H9 (cell line): ENCODE results near the gene CNOT9. TPM values are rescaled to one million over a fixed set of nuclear protein-coding genes. Genes with fewer than 3 reads are reported as not detected.

ENCODE experiments used
- DNase-seq: peaks from one replicate; pipeline ENCODE4 v3.0.0-alpha.2; 2017
- H2AFZ ChIP-seq: one replicate; pipeline ENCODE4 v1.6.1; 2013; ENCODE audit warnings: mild to moderate bottlenecking, low read length, control low read depth, moderate library complexity
- H2AK5ac ChIP-seq: 2 replicates; pipeline ENCODE4 v1.6.1; 2013; ENCODE audit warnings: low read length, control low read depth, mixed read lengths; ENCODE audit not compliant: insufficient read length
- H2BK120ac ChIP-seq: one replicate; pipeline ENCODE4 v1.6.1; 2013; ENCODE audit warnings: low read depth, mild to moderate bottlenecking, low read length, control low read depth, inconsistent platforms; ENCODE audit not compliant: poor library complexity, severe bottlenecking
- H2BK12ac ChIP-seq: 2 replicates; pipeline ENCODE4 v1.6.1; 2013; ENCODE audit warnings: low read length, control low read depth, mixed read lengths, low read depth; ENCODE audit not compliant: insufficient read length
- H2BK15ac ChIP-seq: 2 replicates; pipeline ENCODE4 v1.6.1; 2013; ENCODE audit warnings: low read depth, low read length, control low read depth
- H2BK20ac ChIP-seq: one replicate; pipeline ENCODE4 v1.6.1; 2013; ENCODE audit warnings: low read depth, mild to moderate bottlenecking, low read length, control low read depth, inconsistent platforms; ENCODE audit not compliant: poor library complexity, severe bottlenecking
- H2BK5ac ChIP-seq: 2 replicates; pipeline ENCODE4 v1.6.1; 2013; ENCODE audit warnings: low read length, control low read depth, mixed read lengths; ENCODE audit not compliant: insufficient read length
- H3K14ac ChIP-seq: 2 replicates; pipeline ENCODE4 v1.6.1; 2013; ENCODE audit warnings: low read length, control low read depth; ENCODE audit not compliant: insufficient read depth
- H3K18ac ChIP-seq: 2 replicates; pipeline ENCODE4 v1.6.1; 2013; ENCODE audit warnings: low read depth, mild to moderate bottlenecking, mixed read lengths, low read length, control low read depth; ENCODE audit not compliant: insufficient read length
- H3K23ac ChIP-seq: 2 replicates; pipeline ENCODE4 v1.6.1; 2013; ENCODE audit warnings: low read length, control low read depth, mixed read lengths, low read depth; ENCODE audit not compliant: insufficient read length
- H3K23me2 ChIP-seq: 2 replicates; pipeline ENCODE4 v1.6.1; 2013; ENCODE audit warnings: low read depth, mild to moderate bottlenecking, mixed read lengths, low read length, control low read depth; ENCODE audit not compliant: insufficient read length, poor library complexity, severe bottlenecking
- H3K27ac ChIP-seq: 2 replicates; pipeline ENCODE4 v1.5.1; 2013; ENCODE audit warnings: low read length, control low read depth, mixed read lengths, low read depth; ENCODE audit not compliant: insufficient read length
- H3K27me3 ChIP-seq: 2 replicates; pipeline ENCODE4 v1.6.1; 2013; ENCODE audit warnings: low read length, control low read depth, inconsistent platforms; ENCODE audit not compliant: insufficient read depth
- H3K4ac ChIP-seq: 2 replicates; pipeline ENCODE4 v1.6.1; 2013; ENCODE audit warnings: low read depth, mild to moderate bottlenecking, control low read depth, inconsistent platforms, low read length, moderate library complexity
- H3K4me1 ChIP-seq: 2 replicates; pipeline ENCODE4 v1.6.1; 2013; ENCODE audit warnings: low read length, control low read depth, inconsistent platforms; ENCODE audit not compliant: insufficient read depth
- H3K4me2 ChIP-seq: 2 replicates; pipeline ENCODE4 v1.6.1; 2013; ENCODE audit warnings: low read length, control low read depth, mixed read lengths; ENCODE audit not compliant: insufficient read length, insufficient read depth
- H3K56ac ChIP-seq: 2 replicates; pipeline ENCODE4 v1.6.1; 2013; ENCODE audit warnings: low read depth, mild to moderate bottlenecking, mixed read lengths, low read length, control low read depth; ENCODE audit not compliant: insufficient read length
- H3K79me1 ChIP-seq: 2 replicates; pipeline ENCODE4 v1.6.1; 2013; ENCODE audit warnings: low read depth, mild to moderate bottlenecking, moderate library complexity, low read length, control low read depth, inconsistent platforms; ENCODE audit not compliant: insufficient read depth, poor library complexity, severe bottlenecking
- H3K79me2 ChIP-seq: 2 replicates; pipeline ENCODE4 v1.6.1; 2013; ENCODE audit warnings: low read length, control low read depth, inconsistent platforms; ENCODE audit not compliant: insufficient read depth
- H3K9ac ChIP-seq: 2 replicates; pipeline ENCODE4 v1.6.1; 2013; ENCODE audit warnings: low read length, control low read depth, mixed read lengths; ENCODE audit not compliant: insufficient read length; ENCODE audit errors: extremely low read depth
- H3K9me3 ChIP-seq: one replicate; pipeline ENCODE4 v1.6.1; 2013; ENCODE audit warnings: low read depth, low read length, inconsistent platforms; ENCODE audit not compliant: control insufficient read depth
- H3T11ph ChIP-seq: one replicate; pipeline ENCODE4 v1.6.1; 2013; ENCODE audit warnings: mild to moderate bottlenecking, low read length, control low read depth, inconsistent platforms
- H4K20me1 ChIP-seq: one replicate; pipeline ENCODE4 v1.6.1; 2013; ENCODE audit not compliant: control insufficient read depth, insufficient read length, insufficient read depth
- H4K5ac ChIP-seq: 2 replicates; pipeline ENCODE4 v1.6.1; 2013; ENCODE audit warnings: low read depth, mild to moderate bottlenecking, mixed read lengths, low read length, control low read depth; ENCODE audit not compliant: insufficient read length
- H4K8ac ChIP-seq: replicated peaks from 2 replicates; pipeline ENCODE4 v1.6.1; 2013; ENCODE audit warnings: low read length, control low read depth, mixed read lengths, low read depth; ENCODE audit not compliant: insufficient read length
- H4K91ac ChIP-seq: 2 replicates; pipeline ENCODE4 v1.6.1; 2013; ENCODE audit warnings: low read depth, mild to moderate bottlenecking, moderate library complexity, mixed read lengths, low read length, control low read depth; ENCODE audit not compliant: insufficient read length
- H3K27ac Mint-ChIP-seq, 3 experiments: 2 replicates in 2 of 3; 3 replicates in 1 of 3; pipeline ENCODE4 v1.8.0; 2020 to 2021; ENCODE audit warnings: mixed read lengths in 3 of 3, mild to moderate bottlenecking in 1 of 3, moderate library complexity in 1 of 3
- H3K27me3 Mint-ChIP-seq: 2 replicates; pipeline ENCODE4 v1.8.0; 2021; ENCODE audit warnings: low read depth, mild to moderate bottlenecking, moderate library complexity, mixed read lengths
- H3K36me3 Mint-ChIP-seq, 3 experiments: 2 replicates in 2 of 3; 3 replicates in 1 of 3; pipeline ENCODE4 v1.8.0; 2020 to 2021; ENCODE audit warnings: low read depth in 3 of 3, mixed read lengths in 3 of 3; ENCODE audit not compliant: insufficient read depth in 1 of 3
- H3K4me1 Mint-ChIP-seq, 2 experiments: 2 replicates each; pipeline ENCODE4 v1.8.0; 2020; ENCODE audit warnings: mixed read lengths in 2 of 2
- H3K4me3 Mint-ChIP-seq, 2 experiments: 2 replicates in 1 of 2; 3 replicates in 1 of 2; pipeline ENCODE4 v1.8.0; 2020 to 2021; ENCODE audit warnings: mild to moderate bottlenecking in 2 of 2, mixed read lengths in 2 of 2, moderate library complexity in 1 of 2
- H3K9me3 Mint-ChIP-seq, 2 experiments: 2 replicates in 1 of 2; 3 replicates in 1 of 2; pipeline ENCODE4 v1.8.0; 2020; ENCODE audit warnings: mild to moderate bottlenecking in 2 of 2, mixed read lengths in 2 of 2, moderate library complexity in 1 of 2
- WGBS: extraction: QIAGEN DNeasy Blood & Tissue Kit; methylation state at CpG from one replicate; pipeline ENCODE4 v1.1.7; 2013; ENCODE audit warnings: missing lambda C conversion rate, low lambda C conversion rate, mixed read lengths; ENCODE audit not compliant: insufficient read length; ENCODE audit errors: extremely low coverage; 5-methylcytosine and 5-hydroxymethylcytosine counted together
- total RNA-seq: library from RNA; stranded (reverse); gene quantifications from 2 replicates; pipeline ENCODE4 v1.2.1, GENCODE V29; 2021
- TF ChIP-seq, protein P1 (sequence below): fragments of 200-600 bp; sonication (generic); conservative IDR thresholded peaks from 3 replicates; pipeline ENCODE4 v1.8.0; 2021; ENCODE audit warnings: antibody characterized with exemption, mild to moderate bottlenecking

Gene CNOT9
- total RNA-seq, 1 experiment from 2014 or later, result 91.2 TPM

DNA sequence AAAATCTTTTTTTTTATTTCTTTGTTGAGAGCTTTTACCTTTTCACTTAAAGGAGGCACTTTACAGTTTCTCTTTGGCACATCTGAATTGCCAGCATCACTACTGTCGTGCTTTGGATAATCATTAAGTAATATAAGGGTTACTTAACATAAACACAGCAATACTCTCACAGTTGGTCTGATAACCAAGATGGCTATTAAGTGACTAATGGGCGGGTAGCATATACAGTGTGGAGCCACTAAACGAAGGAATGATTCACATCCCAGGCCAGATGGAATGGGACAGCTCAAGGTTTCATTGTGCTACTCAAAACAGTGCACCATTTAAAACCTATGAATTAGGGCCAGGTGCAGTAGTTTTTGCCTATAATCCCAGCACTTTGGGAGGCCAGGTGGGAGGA is 28.6 kb upstream of the CNOT9 start:
- no peak overlapping the region for H2BK12ac ChIP-seq
- no peaks in the 10 kb centered on the region for H3K79me1 ChIP-seq
- H3K27me3 Mint-ChIP-seq, result no peaks in the 10 kb centered on the region
- no peak overlapping the region for H3T11ph ChIP-seq
- no peaks in the 10 kb centered on the region for H3K9me3 Mint-ChIP-seq
- no peak for DNase-seq
- no peaks in the 10 kb centered on the region for H4K20me1 ChIP-seq
- no peak overlapping the region for H4K91ac ChIP-seq
- H3K27me3 ChIP-seq, result no peaks in the 10 kb centered on the region
- no peak overlapping the region for H3K23ac ChIP-seq
- H3K9me3 ChIP-seq, result no peaks in the 10 kb centered on the region
- H3K36me3 Mint-ChIP-seq, result peaks cover 7 to 73% (median 53%) of the 10 kb centered on the region in 3 experiments; a peak in 6 of 7 replicates
- no peak overlapping the region for H2AK5ac ChIP-seq
- no peaks in the 10 kb centered on the region for H3K23me2 ChIP-seq
- WGBS, result no CpG with 5 or more reads among the region's 3 CpGs
- no peak overlapping the region for H4K5ac ChIP-seq
- no peaks in the 10 kb centered on the region for H3K4me1 Mint-ChIP-seq
- no peak overlapping the region for H2BK15ac ChIP-seq
- no peak overlapping the region for H3K14ac ChIP-seq
- H3K79me2 ChIP-seq, result no peaks in the 10 kb centered on the region
- no peak overlapping the region for H3K9ac ChIP-seq
- H2AFZ ChIP-seq, result no peak overlapping the region
- no peak overlapping the region for H2BK20ac ChIP-seq
- H3K56ac ChIP-seq, result no peak overlapping the region
- no peak overlapping the region for H2BK5ac ChIP-seq
- H3K4ac ChIP-seq, result no peak overlapping the region
- H3K27ac ChIP-seq, result no peak overlapping the region
- no peak overlapping the region for H3K4me3 Mint-ChIP-seq
- H3K4me2 ChIP-seq, result no peak overlapping the region
- no peak overlapping the region for H3K27ac Mint-ChIP-seq
- H3K4me1 ChIP-seq, result no peaks in the 10 kb centered on the region
- no peak overlapping the region for H4K8ac ChIP-seq
- H2BK120ac ChIP-seq, result no peak overlapping the region
- no peak overlapping the region for H3K18ac ChIP-seq
- TF ChIP-seq, protein P1, sequence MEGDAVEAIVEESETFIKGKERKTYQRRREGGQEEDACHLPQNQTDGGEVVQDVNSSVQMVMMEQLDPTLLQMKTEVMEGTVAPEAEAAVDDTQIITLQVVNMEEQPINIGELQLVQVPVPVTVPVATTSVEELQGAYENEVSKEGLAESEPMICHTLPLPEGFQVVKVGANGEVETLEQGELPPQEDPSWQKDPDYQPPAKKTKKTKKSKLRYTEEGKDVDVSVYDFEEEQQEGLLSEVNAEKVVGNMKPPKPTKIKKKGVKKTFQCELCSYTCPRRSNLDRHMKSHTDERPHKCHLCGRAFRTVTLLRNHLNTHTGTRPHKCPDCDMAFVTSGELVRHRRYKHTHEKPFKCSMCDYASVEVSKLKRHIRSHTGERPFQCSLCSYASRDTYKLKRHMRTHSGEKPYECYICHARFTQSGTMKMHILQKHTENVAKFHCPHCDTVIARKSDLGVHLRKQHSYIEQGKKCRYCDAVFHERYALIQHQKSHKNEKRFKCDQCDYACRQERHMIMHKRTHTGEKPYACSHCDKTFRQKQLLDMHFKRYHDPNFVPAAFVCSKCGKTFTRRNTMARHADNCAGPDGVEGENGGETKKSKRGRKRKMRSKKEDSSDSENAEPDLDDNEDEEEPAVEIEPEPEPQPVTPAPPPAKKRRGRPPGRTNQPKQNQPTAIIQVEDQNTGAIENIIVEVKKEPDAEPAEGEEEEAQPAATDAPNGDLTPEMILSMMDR, result no peak
